Measurements from ENCODE around the gene OTUD1.

OTUD1 gene

DNA sequence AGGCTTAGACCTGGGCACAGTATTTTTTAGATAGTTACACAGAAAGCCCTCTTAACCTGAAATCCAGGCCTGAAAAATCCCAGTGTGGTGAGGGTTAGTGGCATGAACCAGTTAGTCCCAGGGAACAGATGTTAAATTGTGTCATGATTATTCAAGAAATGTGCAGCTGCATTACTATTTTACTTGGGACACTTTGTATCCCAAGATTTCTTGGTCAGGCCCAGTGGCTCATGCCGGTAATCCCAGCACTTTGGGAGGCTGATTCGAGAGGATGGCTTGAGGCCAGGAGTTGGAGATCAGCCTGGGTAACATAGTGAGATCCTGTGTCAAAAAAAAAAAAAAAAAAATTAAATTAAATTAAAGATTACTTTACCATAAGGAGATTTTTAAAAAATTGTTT, 36.0 kb upstream of the OTUD1 start:
- ChIA-PET CTCF (interaction anchor here (1.0 to 2.6 kb wide), 2 partner anchors 10 to 11 kb away, joined by 3 to 16 read pairs; no protein-coding TSS in a partner anchor), POLR2A (no interaction called here)
- no peak for DNase-seq (ENCODE audit: extremely low spot score)
- TF ChIP-seq, protein P1, sequence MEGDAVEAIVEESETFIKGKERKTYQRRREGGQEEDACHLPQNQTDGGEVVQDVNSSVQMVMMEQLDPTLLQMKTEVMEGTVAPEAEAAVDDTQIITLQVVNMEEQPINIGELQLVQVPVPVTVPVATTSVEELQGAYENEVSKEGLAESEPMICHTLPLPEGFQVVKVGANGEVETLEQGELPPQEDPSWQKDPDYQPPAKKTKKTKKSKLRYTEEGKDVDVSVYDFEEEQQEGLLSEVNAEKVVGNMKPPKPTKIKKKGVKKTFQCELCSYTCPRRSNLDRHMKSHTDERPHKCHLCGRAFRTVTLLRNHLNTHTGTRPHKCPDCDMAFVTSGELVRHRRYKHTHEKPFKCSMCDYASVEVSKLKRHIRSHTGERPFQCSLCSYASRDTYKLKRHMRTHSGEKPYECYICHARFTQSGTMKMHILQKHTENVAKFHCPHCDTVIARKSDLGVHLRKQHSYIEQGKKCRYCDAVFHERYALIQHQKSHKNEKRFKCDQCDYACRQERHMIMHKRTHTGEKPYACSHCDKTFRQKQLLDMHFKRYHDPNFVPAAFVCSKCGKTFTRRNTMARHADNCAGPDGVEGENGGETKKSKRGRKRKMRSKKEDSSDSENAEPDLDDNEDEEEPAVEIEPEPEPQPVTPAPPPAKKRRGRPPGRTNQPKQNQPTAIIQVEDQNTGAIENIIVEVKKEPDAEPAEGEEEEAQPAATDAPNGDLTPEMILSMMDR (IDR thresholded peaks at IDR 0.05; ENCODE audit: control extremely low read depth, extremely low read depth, low read depth, missing control alignments), result no peak

DNA sequence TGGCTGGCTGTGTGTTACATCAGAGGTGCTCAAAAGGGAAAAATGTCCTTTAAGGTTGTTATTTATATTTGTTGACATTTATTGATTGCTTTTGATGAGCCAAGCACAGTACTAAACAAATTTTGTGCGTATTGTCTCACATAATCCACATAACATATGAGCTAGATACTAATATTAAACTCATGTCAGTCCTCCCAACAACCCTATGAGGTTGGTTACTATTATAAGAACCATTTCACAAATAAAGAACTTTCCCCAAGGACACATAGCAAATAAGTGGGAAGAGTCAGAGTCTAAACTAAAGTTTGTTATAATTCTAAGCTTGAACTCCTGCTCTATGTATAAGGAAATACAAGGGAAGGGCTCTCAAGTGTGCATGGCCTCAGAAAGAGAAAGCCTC, 35.6 kb upstream of the OTUD1 start:
- CTCF ChIA-PET, result interaction anchor here (0.8 to 2.6 kb wide), 2 partner anchors 11 to 88 kb away, joined by 3 to 16 read pairs; no protein-coding TSS in a partner anchor
- no peak for DNase-seq (ENCODE audit: extremely low spot score)
- POLR2A ChIA-PET, result no interaction called here

DNA sequence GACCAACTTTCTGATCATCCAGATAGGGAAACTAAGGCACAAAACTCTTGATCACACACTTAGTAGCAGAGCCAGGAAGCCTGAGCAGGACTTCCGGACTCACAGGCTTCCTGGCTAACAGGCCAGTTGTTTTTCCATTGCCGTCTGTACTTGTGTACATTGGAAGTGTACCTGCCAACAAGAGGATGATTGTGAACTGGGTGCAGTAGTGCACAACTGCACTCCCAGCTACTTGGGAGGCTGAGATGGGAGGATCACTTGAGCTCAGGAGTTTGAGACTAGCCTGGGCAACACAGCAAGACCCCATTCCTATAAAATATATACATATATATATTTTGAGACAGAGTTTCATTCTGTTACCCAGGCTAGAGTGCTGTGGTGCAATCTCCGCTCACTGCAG, 35.2 kb upstream of the OTUD1 start:
- ChIA-PET CTCF (interaction anchor here (0.8 to 2.6 kb wide), 2 partner anchors 11 to 88 kb away, joined by 3 to 16 read pairs; no protein-coding TSS in a partner anchor), POLR2A (no interaction called here)
- TF ChIP-seq, protein P1 (IDR thresholded peaks at IDR 0.05; ENCODE audit: control extremely low read depth, extremely low read depth, low read depth, missing control alignments), result no peak

More for the DNA sequence above, 35.6 kb upstream of the OTUD1 start:
- TF ChIP-seq, protein P1 (IDR thresholded peaks at IDR 0.05; ENCODE audit: control extremely low read depth, extremely low read depth, low read depth, missing control alignments), result no peak

DNA sequence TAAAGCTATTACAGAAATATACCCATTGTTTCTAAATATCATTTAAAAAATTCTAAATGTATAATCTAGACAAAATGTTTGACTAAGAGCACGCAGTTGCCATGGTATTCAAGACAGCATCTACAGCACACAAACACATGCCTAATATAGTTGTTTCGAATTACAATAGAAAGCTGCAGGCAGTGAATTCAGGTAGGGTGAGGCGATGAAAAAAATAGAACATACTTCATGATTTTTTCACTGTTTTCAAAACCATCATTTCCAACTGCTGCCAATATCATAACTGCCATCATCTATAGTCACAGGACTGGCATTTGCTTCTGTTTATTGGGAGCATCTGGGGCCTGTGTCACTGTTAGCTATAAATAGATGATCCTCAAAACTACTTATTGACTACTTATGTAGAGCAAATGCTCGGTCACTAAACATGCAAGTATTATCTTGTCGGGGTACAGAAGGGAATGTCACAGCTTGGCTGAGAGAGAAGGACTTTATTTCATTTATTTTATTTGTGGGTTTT, 34.4 kb upstream of the OTUD1 start:
- ChIA-PET CTCF (interaction anchor here (2.6 kb wide), 1 partner anchor 12 kb away, joined by 16 read pairs; no protein-coding TSS in a partner anchor), POLR2A (interaction anchor here (0.7 kb wide), 1 partner anchor 122 kb away, joined by 9 read pairs; no protein-coding TSS in a partner anchor)
- no peak for DNase-seq (ENCODE audit: extremely low spot score)
- TF ChIP-seq, protein P1 (IDR thresholded peaks at IDR 0.05; ENCODE audit: control extremely low read depth, extremely low read depth, low read depth, missing control alignments), result no peak

More for the DNA sequence above, 35.2 kb upstream of the OTUD1 start:
- DNase-seq (ENCODE audit: extremely low spot score), result no peak

DNA sequence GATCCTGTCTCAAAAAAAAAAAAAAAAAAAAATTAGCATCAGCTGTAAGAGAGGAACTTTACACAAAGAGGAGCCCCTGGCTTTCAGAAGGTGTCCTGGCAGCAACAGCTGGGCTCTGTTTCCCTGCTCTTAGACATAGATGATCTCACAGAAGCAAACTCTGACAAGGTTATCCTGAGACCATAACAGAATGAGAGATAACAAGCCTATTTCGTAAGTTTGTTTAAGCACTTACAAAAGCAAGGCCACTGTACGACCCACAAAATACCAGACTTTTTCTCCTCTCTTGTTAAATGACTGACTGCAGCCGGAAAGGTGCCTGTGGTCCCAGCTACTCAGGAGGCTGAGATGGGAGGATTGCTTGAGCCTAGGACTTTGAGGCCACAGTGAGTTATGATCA, 33.3 kb upstream of the OTUD1 start:
- ChIA-PET CTCF (interaction anchor here (2.6 kb wide), 1 partner anchor 13 kb away, joined by 16 read pairs; no protein-coding TSS in a partner anchor), POLR2A (interaction anchor here (0.7 kb wide), 1 partner anchor 123 kb away, joined by 9 read pairs; no protein-coding TSS in a partner anchor)
- TF ChIP-seq, protein P1 (IDR thresholded peaks at IDR 0.05; ENCODE audit: control extremely low read depth, extremely low read depth, low read depth, missing control alignments), result no peak
- no peak for DNase-seq (ENCODE audit: extremely low spot score)

DNA sequence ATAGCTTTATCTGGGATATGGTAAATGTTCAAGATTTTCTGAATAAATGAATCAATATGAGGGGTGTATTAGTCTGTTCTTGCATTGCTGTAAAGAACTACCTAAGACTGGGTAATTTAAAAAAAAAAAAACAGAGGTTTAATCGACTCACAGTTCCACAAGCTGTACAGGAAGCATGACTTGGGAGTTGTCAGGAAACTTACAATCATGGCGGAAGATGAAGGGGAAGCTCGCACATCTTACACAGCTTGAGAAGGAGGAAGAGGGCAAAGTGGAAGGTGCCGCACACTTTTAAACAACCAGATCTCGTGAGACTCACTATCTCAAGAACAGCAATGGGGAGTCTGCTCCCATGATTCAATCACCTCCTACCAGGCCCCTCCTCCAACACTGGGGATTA, 32.5 kb upstream of the OTUD1 start:
- TF ChIP-seq, protein P1 (IDR thresholded peaks at IDR 0.05; ENCODE audit: control extremely low read depth, extremely low read depth, low read depth, missing control alignments), result no peak
- DNase-seq (ENCODE audit: extremely low spot score), result no peak
- CTCF ChIA-PET, result no interaction called here
- POLR2A ChIA-PET, result no interaction called here

Measured in GM10248 (cell line).